Activated CD4-positive, alpha-beta T cell treated with anti-CD3 and anti-CD28 coated beads, Interleukin-2, amount 50 U/mL, for 48 hours (primary cell): ENCODE measurements around the gene NRSN2.
"Not testable (repeated sequence)": the region's sequence is repeated elsewhere in the genome, so short reads cannot be mapped to it uniquely, and the experiment has no call there.

Experiments
- DNase-seq, 2 experiments: peaks; one replicate each; pipeline ENCODE4 v3.0.0-alpha.2; 2020

The NRSN2 gene

GRCh38 chr20:377578-377977 is 30.7 kb downstream of the NRSN2 start:
- not testable (repeated sequence) for DNase-seq

DNA sequence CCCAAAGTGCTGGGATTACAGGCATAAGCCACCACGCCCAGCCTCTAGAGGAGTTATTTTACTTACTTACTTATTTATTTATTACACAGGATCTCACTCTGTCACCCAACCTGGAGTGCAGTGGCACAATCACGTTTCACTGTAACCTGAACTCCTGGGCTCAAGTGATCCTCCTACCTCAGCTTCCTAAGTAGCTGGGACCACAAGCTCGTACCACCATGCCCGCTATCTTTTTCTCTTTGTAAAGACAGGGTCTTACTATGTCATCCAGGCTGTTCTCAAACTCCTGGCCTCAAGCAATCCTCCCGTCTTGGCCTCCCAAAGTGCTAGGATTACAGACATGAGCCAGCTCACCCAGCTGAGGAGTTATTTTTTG is 32.0 kb downstream of the NRSN2 start:
- no peak for DNase-seq

GRCh38 chr20:380763-381580 is 34.1 kb downstream of the NRSN2 start:
- DNase-seq = peak; percentile 76 to 81

DNA sequence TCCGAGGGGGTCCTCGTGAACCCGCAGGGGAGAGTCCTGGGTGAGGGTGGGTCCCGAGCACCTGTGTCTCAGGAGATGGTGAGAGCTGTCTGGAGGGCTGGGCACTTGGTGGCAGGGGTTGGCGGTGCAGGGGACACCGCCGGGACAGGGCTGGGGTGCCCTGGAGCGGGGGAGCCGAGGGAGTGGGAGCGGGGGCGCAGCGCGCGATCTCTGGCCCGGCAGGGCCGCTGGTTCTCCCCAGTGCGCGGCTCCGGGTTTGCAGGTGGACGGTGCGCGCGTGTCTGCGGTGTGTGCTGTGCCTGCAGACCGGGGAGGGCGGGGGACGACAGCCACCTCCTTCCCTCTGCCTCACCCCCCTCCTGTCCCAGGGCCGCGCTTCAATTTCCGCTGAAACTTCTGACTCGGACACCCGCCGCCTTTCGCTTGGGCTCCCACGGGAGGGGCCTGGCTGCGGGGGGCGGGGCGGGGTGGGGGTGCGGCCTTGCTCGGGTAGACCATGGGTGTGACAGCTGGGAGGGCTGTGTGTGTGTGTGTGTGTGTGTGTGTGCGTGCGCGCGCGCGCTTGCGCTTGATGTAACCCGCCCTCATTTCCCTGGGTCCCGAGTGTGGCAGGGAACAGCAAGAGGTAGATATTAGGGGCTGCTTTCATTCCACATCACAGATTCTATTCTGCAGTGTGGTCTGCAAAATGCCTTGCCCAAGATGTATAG is 34.8 kb downstream of the NRSN2 start:
- peak; percentile 79 to 83 for DNase-seq

- no peak for DNase-seq
Measured at GRCh38 chr20:382291-383115, 35.6 kb downstream of the NRSN2 start.

DNA sequence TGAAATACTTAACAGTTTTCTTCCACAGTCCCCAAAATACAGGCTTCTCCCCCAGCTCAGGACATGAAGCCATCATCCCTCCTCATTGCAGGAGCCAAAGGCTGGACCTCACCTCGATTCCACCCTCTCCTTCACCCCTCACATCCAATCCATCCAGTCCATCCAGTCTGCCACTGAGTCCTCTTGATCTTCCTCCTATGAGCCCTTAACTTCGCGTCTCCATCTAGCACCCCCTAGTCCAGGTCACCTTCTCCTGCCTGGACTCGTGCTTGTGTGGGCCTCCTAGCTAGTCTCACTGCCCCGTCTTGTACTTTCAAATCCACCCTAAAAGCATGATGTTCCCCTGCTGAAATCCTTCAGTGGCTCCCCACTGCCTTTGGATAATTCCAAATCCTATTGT is 37.0 kb downstream of the NRSN2 start:
- DNase-seq = no peak

DNA sequence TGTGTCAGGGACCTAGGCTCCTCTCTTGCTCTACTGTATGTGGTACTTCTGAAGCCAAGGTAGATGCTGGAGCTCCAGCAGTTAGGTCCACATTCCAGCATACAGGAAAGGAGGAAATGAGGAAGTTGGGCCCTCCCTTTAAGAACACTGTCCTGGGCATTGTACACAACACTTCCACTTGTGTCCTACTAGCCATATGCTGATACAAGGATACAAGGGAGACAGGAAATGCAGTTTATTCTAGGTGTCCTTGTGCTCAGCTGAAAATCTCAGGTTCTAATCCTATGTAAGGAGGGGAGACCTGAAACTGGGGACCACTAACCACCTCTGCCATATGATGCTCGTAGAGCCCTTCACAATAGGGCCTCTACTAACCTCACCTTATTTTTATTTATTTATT is 37.8 kb downstream of the NRSN2 start:
- DNase-seq = no peak

DNA sequence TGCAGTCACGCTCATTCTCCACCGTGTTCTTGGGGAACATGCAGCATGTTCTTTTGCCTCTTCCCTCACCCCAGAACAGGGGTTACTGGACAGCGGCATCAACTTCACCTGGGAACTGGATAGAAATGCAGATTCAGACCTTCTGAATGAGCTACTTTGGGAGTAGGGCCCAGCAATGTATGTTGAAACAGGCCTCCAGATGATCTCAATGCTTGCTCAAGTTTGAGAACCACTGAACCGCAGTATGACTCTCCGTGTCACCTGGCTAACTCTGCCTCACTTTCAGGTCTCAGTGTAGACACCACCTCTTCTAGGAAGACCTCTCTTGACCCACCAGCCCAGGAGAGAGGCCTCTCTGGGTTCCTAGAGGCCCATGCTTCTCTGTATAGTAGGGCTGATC is 38.5 kb downstream of the NRSN2 start:
- DNase-seq = no peak

DNA sequence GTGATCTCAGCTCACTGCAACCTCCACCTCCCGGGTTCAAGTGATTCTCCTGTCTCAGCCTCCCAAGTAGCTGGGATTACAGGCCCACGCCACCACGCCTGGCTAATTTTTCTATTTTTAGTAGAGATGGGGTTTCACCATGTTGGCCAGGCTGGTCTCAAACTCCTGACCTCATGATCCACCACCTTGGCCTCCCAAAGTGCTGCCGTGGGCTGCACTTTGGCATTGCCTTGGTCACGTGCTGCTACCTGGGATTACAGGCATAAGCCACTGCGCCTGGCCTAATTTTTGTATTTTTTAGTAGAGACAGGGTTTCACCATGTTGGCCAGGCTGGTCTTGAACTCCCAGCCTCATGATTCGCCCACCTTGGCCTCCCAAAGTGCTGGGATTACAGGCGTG is 39.7 kb downstream of the NRSN2 start:
- not testable (repeated sequence) for DNase-seq

- no peak for DNase-seq
Measured at GRCh38 chr20:387520-387919, 40.6 kb downstream of the NRSN2 start.

- no peak for DNase-seq
Measured at GRCh38 chr20:388034-388994, 41.4 kb downstream of the NRSN2 start.

DNA sequence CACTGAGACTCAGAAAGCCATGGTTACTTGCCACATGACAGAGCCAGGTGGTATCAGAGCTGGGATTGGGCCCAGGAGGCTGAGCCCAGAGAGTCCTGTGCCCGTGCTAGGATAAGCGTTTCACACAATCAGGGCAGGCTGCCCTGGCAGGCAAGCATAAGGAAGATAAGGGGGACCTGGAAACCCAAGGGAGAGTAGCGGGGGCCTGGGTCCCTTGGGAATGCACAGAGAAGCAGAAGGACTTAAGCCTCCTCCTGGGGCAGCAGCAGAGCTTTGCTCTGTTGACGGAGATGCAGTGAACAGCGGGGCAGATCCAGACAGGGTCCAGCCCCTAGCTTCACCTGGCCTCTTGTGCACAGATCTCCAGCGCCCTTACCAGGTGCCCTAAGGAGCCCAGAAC is 42.3 kb downstream of the NRSN2 start:
- no peak for DNase-seq

DNA sequence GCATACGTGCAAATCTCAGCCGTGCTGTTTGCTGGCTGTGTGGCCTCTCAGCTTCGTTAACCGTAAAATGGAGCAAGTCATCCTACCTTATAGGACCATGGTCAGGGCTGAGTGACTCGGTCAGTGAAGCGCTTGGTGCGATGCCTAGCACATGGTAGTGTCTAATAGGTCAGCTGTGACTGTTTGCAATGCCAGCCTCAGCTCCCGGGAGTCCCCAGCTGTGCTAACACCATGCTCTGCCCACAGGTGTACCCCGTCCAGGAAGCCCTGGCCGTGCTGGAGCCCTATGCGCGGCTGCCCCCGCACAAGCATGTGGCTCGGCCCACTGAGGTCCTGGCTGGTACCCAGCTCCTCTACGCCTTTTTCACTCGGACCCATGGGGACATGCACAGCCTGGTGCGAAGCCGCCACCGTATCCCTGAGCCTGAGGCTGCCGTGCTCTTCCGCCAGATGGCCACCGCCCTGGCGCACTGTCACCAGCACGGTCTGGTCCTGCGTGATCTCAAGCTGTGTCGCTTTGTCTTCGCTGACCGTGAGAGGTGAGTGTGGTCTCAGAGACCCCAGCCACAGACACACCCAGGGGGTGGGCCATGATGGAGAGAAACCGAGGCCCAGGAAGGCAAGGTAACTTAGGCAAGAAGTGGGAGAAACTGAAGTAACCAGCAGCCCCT is 44.3 kb downstream of the NRSN2 start:
- no peak for DNase-seq

DNA sequence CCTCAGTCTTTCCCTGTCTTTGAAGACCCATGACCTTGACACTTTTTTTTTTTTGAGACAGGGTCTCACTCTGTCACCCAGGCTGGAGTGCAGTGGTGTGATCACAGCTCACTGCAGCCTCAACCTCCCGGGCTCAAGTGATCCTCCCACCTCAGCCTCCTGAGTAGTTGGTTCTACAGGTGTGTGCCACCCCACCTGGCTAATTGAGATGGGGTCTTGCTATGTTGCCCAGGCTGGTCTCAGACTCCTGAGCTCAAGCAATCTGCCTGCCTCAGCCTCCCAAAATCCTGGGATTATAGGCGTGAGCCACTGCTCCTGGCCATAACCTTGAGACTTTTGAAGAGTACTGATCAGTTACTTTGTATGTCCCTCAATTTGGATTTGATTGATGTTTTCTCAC is 46.4 kb downstream of the NRSN2 start:
- not testable (repeated sequence) for DNase-seq

DNA sequence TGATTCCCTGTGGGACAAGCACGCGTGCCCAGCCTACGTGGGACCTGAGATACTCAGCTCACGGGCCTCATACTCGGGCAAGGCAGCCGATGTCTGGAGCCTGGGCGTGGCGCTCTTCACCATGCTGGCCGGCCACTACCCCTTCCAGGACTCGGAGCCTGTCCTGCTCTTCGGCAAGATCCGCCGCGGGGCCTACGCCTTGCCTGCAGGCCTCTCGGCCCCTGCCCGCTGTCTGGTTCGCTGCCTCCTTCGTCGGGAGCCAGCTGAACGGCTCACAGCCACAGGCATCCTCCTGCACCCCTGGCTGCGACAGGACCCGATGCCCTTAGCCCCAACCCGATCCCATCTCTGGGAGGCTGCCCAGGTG is 49.3 kb downstream of the NRSN2 start:
- no peak for DNase-seq

DNA sequence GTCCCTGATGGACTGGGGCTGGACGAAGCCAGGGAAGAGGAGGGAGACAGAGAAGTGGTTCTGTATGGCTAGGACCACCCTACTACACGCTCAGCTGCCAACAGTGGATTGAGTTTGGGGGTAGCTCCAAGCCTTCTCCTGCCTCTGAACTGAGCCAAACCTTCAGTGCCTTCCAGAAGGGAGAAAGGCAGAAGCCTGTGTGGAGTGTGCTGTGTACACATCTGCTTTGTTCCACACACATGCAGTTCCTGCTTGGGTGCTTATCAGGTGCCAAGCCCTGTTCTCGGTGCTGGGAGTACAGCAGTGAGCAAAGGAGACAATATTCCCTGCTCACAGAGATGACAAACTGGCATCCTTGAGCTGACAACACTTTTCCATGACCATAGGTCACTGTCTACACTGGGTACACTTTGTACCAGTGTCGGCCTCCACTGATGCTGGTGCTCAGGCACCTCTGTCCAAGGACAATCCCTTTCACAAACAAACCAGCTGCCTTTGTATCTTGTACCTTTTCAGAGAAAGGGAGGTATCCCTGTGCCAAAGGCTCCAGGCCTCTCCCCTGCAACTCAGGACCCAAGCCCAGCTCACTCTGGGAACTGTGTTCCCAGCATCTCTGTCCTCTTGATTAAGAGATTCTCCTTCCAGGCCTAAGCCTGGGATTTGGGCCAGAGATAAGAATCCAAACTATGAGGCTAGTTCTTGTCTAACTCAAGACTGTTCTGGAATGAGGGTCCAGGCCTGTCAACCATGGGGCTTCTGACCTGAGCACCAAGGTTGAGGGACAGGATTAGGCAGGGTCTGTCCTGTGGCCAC is 49.9 kb downstream of the NRSN2 start:
- DNase-seq = no peak

- DNase-seq = no peak
Measured at GRCh38 chr20:397432-398237, 50.7 kb downstream of the NRSN2 start.

GRCh38 chr20:399182-399707 is 52.3 kb downstream of the NRSN2 start:
- no peak for DNase-seq

- no peak for DNase-seq
Measured at GRCh38 chr20:400128-400453, 53.2 kb downstream of the NRSN2 start.
